Ishikawa (cell line): ENCODE results near the gene GOSR1.

Experiments
- CEBPB ChIP-seq: IDR thresholded peaks from 2 replicates; pipeline ENCODE4 v1.6.1; 2012
- CREB1 ChIP-seq: IDR thresholded peaks from 2 replicates; pipeline ENCODE4 v1.6.1; 2012; ENCODE audit warnings: low read depth
- EGR1 ChIP-seq: IDR thresholded peaks from 2 replicates; pipeline ENCODE4 v1.6.1; 2012
- EP300 ChIP-seq: IDR thresholded peaks from 2 replicates; pipeline ENCODE4 v1.6.1; 2012; ENCODE audit warnings: borderline replicate concordance
- FOXM1 ChIP-seq: IDR thresholded peaks from 2 replicates; pipeline ENCODE4 v1.6.1; 2012; ENCODE audit warnings: low read depth, borderline replicate concordance
- NFIC ChIP-seq: IDR thresholded peaks from 2 replicates; pipeline ENCODE4 v1.6.1; 2012
- RAD21 ChIP-seq: IDR thresholded peaks from 2 replicates; pipeline ENCODE4 v1.6.1; 2012; ENCODE audit warnings: low read depth
- TAF1 ChIP-seq: IDR thresholded peaks from 2 replicates; pipeline ENCODE4 v1.6.1; 2012; ENCODE audit warnings: low read depth, mild to moderate bottlenecking
- TCF12 ChIP-seq: IDR thresholded peaks from 2 replicates; pipeline ENCODE4 v1.6.1; 2012; ENCODE audit warnings: low read depth
- TEAD4 ChIP-seq: IDR thresholded peaks from 2 replicates; pipeline ENCODE4 v1.6.1; 2012
- YY1 ChIP-seq: IDR thresholded peaks from 2 replicates; pipeline ENCODE4 v1.6.1; 2012; ENCODE audit warnings: low read depth
- ZBTB7A ChIP-seq: IDR thresholded peaks from 2 replicates; pipeline ENCODE4 v1.6.1; 2012; ENCODE audit warnings: low read depth
- TF ChIP-seq, protein P1 (sequence below): IDR thresholded peaks from 2 replicates; pipeline ENCODE4 v1.6.1; 2012
- TF ChIP-seq, protein P2 (sequence below): IDR thresholded peaks from 2 replicates; pipeline ENCODE4 v1.6.1; 2012
- TF ChIP-seq, protein P3 (sequence below): IDR thresholded peaks from 2 replicates; pipeline ENCODE4 v1.6.1; 2012; ENCODE audit warnings: low read depth, mild to moderate bottlenecking

GOSR1 gene

DNA sequence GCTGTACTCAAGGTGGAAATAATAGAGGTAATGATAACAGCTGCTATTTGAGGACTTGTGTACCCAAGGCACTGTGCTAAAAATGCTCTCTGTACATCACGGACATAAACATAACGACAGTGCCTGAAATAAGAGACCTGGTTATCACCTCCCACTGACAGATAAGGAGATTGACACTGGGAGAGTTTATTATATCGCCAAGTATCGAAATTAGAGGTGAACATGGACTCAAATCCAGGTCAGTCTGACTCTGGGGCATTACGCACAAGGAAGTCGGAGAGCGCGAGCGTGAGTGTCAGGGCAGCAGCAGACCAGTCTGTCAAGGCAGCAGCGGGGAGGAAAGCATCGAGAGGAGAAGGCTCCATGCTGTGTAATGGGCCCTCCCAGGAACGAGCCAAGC, 57.1 kb downstream of the GOSR1 start:
- TF ChIP-seq RAD21 (no peak), CREB1 (no peak), NFIC (no peak), TEAD4 (no peak), EP300 (no peak), TAF1 (no peak), TCF12 (no peak), YY1 (no peak), CEBPB (no peak), ZBTB7A (no peak), FOXM1 (no peak)
- TF ChIP-seq, protein P1, sequence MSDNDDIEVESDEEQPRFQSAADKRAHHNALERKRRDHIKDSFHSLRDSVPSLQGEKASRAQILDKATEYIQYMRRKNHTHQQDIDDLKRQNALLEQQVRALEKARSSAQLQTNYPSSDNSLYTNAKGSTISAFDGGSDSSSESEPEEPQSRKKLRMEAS = no peak

DNA sequence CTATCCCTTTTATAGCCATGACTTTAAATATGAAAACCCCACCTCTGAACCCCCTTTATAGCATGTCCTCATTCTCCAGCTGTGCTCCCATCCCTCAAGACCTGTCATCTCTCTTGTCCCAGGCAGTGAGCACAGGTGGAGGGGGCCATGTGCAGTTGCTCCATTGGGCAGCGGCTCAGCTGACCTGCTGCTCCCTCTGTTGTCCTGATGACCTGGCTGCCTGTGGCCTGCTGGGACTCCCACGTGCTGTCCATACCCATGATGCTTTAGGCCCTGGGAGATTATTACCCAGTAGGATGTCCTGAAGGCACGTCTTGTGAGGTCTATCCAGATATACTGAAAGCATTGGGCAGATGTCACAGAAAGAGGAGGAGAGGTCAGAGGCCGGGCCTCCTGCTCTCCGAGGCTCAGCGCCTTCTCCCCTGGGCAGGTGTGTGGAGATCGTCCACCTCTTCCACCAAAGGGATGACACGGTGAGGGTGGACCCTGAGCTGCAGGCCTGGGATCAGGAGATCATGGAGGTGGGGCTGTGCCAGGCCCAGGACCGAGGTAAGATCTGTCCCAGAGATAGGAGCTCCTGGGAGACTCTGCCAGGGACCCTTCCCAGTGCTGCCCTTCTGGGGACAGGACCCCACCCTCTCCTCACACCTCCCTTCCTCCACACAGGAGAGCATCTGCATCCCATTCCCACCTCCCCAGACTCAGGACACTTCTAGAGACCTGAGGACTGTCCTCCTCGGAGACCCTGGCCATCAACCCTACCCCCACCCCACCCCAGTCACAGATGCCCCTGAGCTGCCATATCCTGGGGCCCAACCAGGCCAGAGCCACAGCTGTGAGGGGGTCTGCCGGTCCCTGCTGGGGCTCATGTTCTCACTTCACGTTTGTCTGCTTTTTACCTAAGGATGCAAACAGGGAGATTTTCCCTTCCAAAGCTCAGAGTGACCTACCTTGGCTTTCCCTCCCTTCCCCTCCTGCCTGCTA, 58.0 kb downstream of the GOSR1 start:
- TF ChIP-seq RAD21 = no peak
- TF ChIP-seq, protein P2, sequence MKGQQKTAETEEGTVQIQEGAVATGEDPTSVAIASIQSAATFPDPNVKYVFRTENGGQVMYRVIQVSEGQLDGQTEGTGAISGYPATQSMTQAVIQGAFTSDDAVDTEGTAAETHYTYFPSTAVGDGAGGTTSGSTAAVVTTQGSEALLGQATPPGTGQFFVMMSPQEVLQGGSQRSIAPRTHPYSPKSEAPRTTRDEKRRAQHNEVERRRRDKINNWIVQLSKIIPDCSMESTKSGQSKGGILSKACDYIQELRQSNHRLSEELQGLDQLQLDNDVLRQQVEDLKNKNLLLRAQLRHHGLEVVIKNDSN = 0 out of 2 replicates have a peak, but pooled peaks have one; percentile 14

DNA sequence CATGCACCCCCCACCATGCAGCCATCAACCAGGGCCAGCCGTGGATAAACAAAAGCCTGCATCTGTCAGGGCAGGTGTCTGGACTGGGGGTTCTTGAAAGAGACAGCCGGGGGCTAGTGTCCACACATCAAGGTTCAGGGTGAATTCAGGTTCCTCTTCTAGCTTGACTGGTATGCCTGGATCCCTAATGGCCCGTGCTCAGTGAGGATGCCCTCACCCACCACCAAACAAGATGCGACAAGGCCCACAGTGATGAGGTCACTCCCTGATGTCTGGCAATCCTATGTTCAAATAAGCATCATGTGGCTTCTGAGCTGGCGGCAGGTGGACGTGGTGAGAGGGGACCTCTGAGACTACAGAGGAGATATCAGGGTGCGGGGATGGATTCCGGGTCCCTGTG, 64.6 kb downstream of the GOSR1 start:
- TF ChIP-seq, protein P1 = no peak
- TF ChIP-seq TEAD4 = no peak
- TF ChIP-seq EP300 = no peak
- TF ChIP-seq EGR1 = no peak
- TF ChIP-seq, protein P3, sequence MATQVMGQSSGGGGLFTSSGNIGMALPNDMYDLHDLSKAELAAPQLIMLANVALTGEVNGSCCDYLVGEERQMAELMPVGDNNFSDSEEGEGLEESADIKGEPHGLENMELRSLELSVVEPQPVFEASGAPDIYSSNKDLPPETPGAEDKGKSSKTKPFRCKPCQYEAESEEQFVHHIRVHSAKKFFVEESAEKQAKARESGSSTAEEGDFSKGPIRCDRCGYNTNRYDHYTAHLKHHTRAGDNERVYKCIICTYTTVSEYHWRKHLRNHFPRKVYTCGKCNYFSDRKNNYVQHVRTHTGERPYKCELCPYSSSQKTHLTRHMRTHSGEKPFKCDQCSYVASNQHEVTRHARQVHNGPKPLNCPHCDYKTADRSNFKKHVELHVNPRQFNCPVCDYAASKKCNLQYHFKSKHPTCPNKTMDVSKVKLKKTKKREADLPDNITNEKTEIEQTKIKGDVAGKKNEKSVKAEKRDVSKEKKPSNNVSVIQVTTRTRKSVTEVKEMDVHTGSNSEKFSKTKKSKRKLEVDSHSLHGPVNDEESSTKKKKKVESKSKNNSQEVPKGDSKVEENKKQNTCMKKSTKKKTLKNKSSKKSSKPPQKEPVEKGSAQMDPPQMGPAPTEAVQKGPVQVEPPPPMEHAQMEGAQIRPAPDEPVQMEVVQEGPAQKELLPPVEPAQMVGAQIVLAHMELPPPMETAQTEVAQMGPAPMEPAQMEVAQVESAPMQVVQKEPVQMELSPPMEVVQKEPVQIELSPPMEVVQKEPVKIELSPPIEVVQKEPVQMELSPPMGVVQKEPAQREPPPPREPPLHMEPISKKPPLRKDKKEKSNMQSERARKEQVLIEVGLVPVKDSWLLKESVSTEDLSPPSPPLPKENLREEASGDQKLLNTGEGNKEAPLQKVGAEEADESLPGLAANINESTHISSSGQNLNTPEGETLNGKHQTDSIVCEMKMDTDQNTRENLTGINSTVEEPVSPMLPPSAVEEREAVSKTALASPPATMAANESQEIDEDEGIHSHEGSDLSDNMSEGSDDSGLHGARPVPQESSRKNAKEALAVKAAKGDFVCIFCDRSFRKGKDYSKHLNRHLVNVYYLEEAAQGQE = no peak
- TF ChIP-seq CEBPB = no peak
- TF ChIP-seq NFIC = no peak
- TF ChIP-seq CREB1 = no peak
- no peak for TF ChIP-seq FOXM1
- TF ChIP-seq, protein P2 = no peak
- no peak for TF ChIP-seq YY1
- TF ChIP-seq ZBTB7A = no peak
- TF ChIP-seq RAD21 = no peak
- no peak for TF ChIP-seq TCF12
- no peak for TF ChIP-seq TAF1

DNA sequence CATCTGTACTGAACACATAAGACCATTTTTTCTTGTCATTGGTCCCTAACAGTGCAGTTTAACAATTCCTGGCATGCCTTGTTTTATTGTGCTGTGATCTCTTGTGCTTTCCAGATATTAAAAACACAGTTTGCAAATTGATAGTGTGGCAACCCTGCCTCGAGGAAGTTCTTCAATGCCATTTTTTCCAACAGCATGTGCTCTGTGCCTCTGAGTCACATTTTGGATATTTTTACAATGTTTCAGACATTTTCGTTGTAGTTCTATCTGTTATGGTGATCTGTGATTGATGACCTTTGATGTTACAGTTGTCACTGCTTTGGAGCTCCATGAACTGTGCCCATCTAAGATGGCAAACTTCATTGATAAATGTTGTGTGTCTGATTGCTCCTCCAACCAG, 66.2 kb downstream of the GOSR1 start:
- TF ChIP-seq TEAD4 (no peak), RAD21 (no peak), NFIC (no peak), EP300 (no peak), YY1 (no peak), ZBTB7A (no peak), CREB1 (no peak)
- TF ChIP-seq, protein P2 = no peak

DNA sequence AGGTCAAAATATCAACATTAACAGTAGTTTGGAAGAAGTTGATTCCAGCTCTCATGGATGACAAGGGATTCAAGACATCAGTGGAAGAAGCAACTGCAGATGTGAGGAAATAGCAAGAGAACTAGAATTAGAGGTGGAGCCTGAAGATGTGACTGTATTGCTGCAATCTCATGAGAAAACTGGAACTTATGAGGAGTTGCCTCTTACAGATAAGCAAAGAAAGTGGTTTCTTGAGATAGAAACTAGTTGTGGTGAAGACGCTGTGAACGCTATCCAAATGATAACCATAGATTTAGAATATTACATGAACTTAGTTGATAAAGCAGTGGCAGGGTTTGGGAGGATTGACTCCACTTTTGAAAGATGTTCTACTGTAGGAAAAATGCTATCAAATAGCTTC, 67.8 kb downstream of the GOSR1 start:
- TF ChIP-seq TEAD4 = no peak
- TF ChIP-seq FOXM1 = no peak
- TF ChIP-seq RAD21 = no peak
- no peak for TF ChIP-seq NFIC
- TF ChIP-seq CEBPB = no peak
- no peak for TF ChIP-seq ZBTB7A
- no peak for TF ChIP-seq EP300
- TF ChIP-seq, protein P3 = no peak
- TF ChIP-seq, protein P2 = no peak
- no peak for TF ChIP-seq CREB1
- no peak for TF ChIP-seq EGR1
- no peak for TF ChIP-seq TAF1
- TF ChIP-seq TCF12 = no peak
- TF ChIP-seq, protein P1 = no peak
- no peak for TF ChIP-seq YY1
